WERI-Rb-1 (cell line): Measurements from ENCODE around the gene CYBC1.

Experiments used
- DNase-seq: peaks from one replicate; pipeline ENCODE4 v3.0.0-alpha.2; 2020
- H3K27ac ChIP-seq: fragments of 250-450 bp; sonication (Bioruptor Pico); 2 replicates; pipeline ENCODE4 v1.5.1; 2020; ENCODE audit warnings: mild to moderate bottlenecking, moderate library complexity
- H3K27me3 ChIP-seq: fragments of 250-450 bp; sonication (Bioruptor Pico); 2 replicates; pipeline ENCODE4 v1.5.1; 2021; ENCODE audit warnings: mild to moderate bottlenecking, low read depth, moderate library complexity; ENCODE audit not compliant: insufficient read depth, severe bottlenecking
- H3K36me3 ChIP-seq: fragments of 250-450 bp; sonication (Bioruptor Pico); 2 replicates; pipeline ENCODE4 v1.5.1; 2020; ENCODE audit warnings: mild to moderate bottlenecking, moderate library complexity
- H3K4me3 ChIP-seq: 2 replicates; pipeline ENCODE4 v1.5.1; 2011; ENCODE audit warnings: low read depth, mild to moderate bottlenecking, control low read depth, low read length
- H3K9me3 ChIP-seq: fragments of 250-450 bp; sonication (Bioruptor Pico); 2 replicates; pipeline ENCODE4 v1.5.1; 2021; ENCODE audit warnings: mild to moderate bottlenecking, moderate library complexity; ENCODE audit not compliant: severe bottlenecking
- TF ChIP-seq, protein P1 (sequence below): IDR thresholded peaks from 2 replicates; pipeline ENCODE4 v1.5.1; 2011; ENCODE audit warnings: low read depth, mild to moderate bottlenecking, control low read depth, inconsistent platforms, low read length

The CYBC1 gene

GRCh38 chr17:82444941-82445521, 5.5 kb downstream of the CYBC1 start:
- TF ChIP-seq, protein P1, sequence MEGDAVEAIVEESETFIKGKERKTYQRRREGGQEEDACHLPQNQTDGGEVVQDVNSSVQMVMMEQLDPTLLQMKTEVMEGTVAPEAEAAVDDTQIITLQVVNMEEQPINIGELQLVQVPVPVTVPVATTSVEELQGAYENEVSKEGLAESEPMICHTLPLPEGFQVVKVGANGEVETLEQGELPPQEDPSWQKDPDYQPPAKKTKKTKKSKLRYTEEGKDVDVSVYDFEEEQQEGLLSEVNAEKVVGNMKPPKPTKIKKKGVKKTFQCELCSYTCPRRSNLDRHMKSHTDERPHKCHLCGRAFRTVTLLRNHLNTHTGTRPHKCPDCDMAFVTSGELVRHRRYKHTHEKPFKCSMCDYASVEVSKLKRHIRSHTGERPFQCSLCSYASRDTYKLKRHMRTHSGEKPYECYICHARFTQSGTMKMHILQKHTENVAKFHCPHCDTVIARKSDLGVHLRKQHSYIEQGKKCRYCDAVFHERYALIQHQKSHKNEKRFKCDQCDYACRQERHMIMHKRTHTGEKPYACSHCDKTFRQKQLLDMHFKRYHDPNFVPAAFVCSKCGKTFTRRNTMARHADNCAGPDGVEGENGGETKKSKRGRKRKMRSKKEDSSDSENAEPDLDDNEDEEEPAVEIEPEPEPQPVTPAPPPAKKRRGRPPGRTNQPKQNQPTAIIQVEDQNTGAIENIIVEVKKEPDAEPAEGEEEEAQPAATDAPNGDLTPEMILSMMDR: no peak
- DNase-seq: no peak
- H3K27ac ChIP-seq: no peak overlapping the region
- H3K9me3 ChIP-seq: no peaks in the 10 kb centered on the region
- peaks cover 55% of the 10 kb centered on the region for H3K36me3 ChIP-seq
- no peaks in the 10 kb centered on the region for H3K27me3 ChIP-seq
- H3K4me3 ChIP-seq: no peak overlapping the region

DNA sequence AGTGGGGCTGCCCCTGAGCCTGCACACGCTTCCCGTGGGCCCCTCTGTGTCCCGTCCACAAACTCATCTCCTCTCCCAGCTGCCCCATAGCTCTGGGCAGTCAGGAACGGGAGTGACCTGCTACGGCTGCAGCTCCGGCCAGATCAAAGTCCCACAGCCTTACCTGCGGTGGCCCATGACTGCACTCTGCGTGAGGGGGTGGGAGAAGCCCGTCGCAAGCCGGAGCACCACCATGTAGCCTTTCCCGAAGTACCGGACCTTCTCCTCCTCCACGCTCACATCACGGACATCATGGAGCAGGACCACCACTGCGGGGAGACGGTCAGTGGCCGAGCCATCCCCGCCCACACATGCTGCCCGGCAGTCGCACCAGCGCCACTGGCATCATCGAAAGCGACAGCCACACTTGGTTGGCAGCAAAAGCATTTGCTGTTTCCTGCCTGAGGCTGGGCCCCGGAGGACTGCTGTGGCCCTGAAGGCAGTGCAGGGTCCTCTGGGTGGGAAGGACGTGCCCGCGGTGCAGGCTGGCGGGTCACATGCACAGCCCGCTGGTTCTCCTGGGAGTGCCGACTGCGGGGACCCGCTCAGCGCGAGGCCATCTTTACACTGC, 6.2 kb downstream of the CYBC1 start:
- no peaks in the 10 kb centered on the region for H3K27me3 ChIP-seq
- no peaks in the 10 kb centered on the region for H3K9me3 ChIP-seq
- DNase-seq: no peak
- H3K27ac ChIP-seq: no peak overlapping the region
- H3K36me3 ChIP-seq: peaks cover 62% of the 10 kb centered on the region
- TF ChIP-seq, protein P1: no peak
- no peak overlapping the region for H3K4me3 ChIP-seq

DNA sequence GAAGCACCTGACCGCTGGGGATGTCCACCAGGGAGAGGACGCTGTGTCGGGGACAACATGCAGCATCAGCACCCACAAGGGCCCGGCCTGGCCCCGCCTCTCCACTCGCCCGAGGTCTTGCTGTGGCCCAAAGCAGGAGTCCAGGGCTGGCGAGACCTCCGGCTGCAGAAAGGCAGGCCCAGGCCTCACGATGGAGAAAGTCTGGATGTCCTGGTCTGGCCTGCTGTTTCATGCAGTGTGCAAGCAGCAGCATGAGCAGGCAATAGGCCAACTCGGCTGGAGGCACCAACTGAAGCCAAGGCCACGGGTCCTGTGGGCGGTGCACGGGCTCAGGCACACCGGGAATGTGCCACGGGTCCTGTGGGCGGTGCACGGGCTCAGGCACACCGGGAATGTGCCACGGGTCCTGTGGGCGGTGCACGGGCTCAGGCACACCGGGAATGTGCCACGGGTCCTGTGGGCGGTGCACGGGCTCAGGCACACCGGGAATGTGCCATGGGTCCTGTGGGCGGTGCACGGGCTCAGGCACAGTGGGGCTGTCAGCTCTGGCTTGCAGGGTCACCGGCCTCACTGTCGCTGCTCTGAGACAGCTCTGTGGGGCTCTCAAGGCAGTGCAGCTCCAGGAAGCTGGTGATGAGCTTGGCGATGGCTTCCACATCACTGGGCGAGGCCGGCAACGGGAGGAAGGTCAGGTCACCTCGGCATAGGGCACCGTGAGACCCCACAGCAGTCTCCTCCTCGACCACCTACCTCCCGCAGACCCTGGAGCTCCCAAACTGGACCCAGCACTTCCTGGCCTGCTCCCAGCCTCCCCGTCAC, 6.9 kb downstream of the CYBC1 start:
- H3K4me3 ChIP-seq: no peak overlapping the region
- H3K9me3 ChIP-seq: no peaks in the 10 kb centered on the region

DNA sequence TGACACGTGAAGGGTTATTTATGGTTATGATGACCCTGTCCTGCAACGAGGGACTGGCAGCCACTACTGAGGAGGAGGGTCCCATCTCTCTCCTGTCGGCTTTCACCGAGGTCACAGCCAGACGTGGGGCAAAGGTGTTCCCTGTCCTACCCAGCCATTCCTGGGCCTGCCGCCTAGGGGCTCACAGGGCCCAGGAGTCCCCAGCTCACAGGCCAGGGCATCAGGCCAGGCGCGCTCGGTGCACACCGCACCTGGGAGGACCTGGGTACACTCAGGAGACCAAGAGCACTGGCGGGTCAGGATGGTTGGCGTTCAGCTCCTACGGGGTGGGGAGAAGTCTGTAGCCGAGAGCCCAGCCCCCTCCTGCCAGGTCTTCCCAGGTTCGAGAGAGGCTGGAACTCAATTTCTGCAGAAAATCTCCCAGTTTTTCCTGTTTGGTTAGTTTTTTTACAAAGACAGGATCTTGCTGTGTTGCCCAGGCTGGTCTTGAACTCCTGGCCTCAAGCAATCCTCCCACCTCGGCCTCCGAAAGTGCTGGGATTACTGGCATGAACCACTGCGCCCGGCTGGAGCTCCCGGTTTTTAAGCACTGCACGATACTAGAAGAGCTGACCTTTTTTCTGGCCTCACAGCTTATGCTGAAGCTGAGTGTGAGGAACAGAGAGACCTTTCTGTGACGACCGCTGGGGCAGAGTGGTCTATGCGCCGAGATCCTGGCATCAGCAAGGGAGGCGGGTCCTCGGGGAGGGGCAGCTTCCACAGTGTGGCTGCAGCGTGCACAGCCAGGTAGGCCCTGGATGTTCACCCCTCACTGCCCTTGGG, 7.7 kb downstream of the CYBC1 start:
- Histone ChIP-seq H3K27me3 (no peaks in the 10 kb centered on the region), H3K4me3 (no peak overlapping the region), H3K9me3 (no peaks in the 10 kb centered on the region), H3K27ac (no peak overlapping the region), H3K36me3 (peaks cover 64% of the 10 kb centered on the region)
- TF ChIP-seq, protein P1: no peak
- no peak for DNase-seq

More for the DNA sequence above, 6.9 kb downstream of the CYBC1 start:
- H3K27me3 ChIP-seq: no peaks in the 10 kb centered on the region
- TF ChIP-seq, protein P1: no peak
- DNase-seq: no peak
- peaks cover 65% of the 10 kb centered on the region for H3K36me3 ChIP-seq
- no peak overlapping the region for H3K27ac ChIP-seq

DNA sequence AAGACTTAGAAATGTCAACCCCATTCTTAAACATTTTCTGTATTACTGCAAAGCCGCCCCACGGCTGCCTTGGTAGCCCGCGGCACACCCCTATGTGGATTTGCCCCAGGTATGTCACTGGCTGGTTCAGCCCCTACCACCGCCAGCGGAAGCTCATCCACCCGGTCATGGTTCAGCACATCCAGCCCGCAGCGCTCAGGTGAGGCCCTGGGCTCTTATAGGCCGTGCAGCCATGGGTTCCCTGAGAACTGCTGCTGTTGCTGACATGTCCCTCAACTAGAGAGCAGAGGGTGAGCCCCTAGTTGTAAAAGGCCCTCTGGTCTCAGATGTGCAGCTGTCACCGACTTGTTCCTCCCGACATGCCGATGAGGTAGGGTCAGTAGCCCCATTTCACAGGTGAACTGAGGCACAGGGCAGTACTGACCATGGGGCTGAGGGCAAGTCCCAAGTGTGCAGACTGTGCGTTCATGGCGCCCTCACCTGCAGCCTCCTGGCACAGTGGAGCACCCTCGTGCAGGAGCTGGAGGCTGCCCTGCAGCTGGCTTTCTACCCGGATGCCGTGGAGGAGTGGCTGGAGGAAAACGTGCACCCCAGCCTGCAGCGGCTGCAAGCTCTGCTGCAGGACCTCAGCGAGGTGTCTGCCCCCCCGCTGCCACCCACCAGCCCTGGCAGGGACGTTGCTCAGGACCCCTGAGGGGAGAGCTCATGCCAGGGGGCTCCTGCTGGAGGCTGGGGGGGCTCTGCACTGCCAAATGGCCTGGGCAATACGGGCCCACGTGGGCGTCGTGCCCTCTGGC, 8.7 kb downstream of the CYBC1 start:
- Histone ChIP-seq H3K27me3 (no peaks in the 10 kb centered on the region), H3K27ac (no peak overlapping the region), H3K4me3 (no peak overlapping the region), H3K9me3 (no peaks in the 10 kb centered on the region), H3K36me3 (peaks cover 68% of the 10 kb centered on the region)
- TF ChIP-seq, protein P1: no peak
- no peak for DNase-seq
